ENCODE data around the gene NAV2.
A peak's percentile ranks its signal among the peaks of the same experiment; 100 is the strongest.

NAV2 gene

DNA sequence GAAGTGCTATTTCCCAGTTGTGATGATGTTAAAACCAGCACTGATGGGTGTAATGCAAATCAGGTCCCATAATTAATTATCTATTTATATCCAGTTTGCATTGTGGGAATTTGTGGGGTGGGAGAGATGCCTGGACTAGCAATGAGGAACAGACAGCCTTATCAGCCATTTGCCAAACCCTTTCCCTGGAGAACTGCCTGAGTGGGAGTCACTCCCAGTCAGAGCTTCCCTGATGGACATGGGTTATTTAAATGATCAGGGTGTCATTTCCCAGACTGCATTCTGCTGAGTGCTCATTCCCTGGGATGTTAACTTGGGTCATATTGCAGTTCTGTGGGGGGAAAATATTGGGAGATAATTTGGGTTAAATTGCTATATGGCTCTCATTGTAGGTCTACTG lies 168.5 kb downstream of the NAV2 start:
- H3K4me3 ChIP-seq (replicated peaks; ENCODE audit: low read depth, low read length) = no peak overlapping the region
- TF ChIP-seq, protein P1, sequence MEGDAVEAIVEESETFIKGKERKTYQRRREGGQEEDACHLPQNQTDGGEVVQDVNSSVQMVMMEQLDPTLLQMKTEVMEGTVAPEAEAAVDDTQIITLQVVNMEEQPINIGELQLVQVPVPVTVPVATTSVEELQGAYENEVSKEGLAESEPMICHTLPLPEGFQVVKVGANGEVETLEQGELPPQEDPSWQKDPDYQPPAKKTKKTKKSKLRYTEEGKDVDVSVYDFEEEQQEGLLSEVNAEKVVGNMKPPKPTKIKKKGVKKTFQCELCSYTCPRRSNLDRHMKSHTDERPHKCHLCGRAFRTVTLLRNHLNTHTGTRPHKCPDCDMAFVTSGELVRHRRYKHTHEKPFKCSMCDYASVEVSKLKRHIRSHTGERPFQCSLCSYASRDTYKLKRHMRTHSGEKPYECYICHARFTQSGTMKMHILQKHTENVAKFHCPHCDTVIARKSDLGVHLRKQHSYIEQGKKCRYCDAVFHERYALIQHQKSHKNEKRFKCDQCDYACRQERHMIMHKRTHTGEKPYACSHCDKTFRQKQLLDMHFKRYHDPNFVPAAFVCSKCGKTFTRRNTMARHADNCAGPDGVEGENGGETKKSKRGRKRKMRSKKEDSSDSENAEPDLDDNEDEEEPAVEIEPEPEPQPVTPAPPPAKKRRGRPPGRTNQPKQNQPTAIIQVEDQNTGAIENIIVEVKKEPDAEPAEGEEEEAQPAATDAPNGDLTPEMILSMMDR (IDR thresholded peaks at IDR 0.05; ENCODE audit: low read length, missing control alignments) = no peak
- DNase-seq (ENCODE audit: low read depth) = no peak

DNA sequence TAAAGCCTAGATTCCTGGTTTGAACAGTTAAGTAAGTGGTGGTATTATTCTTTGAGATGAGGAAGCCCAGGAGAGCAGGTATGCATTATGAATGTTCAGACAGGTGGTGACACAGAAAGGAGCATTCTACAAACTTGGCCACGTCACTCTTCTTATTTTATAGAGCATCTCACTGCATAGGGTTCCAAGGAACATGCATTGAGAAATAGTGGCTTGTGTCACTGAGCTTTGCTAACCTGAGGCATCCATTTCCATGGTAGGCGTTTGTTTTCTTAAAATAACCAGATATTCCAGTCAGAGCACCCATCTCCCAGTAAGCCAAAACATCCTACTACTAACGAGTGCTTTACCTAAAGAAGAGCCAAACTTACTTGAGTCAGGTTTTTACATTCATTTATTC lies 169.7 kb downstream of the NAV2 start:
- H3K4me3 ChIP-seq (replicated peaks; ENCODE audit: low read depth, low read length) = no peak overlapping the region
- DNase-seq (ENCODE audit: low read depth) = no peak
- TF ChIP-seq, protein P1 (IDR thresholded peaks at IDR 0.05; ENCODE audit: low read length, missing control alignments) = no peak

DNA sequence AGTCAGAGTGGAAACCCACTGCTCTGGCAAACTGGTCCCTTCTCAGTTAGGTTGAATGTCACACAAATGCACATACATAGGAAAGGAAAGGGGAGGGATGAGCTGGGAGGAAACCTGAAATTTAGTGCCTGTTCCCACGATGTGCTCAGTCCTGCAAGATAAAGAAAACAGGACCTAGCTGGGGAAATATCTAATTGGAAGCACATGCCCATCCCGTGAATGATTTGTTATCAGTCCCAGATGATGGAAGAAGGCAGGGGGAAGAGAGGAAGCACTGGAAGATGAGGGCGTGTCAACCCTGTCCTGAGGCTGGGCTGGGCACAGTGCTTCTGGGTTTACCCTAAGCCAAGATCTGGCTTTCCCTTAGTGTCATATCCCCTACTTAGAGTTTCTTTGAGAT lies 173.9 kb downstream of the NAV2 start:
- TF ChIP-seq, protein P1 (IDR thresholded peaks at IDR 0.05; ENCODE audit: low read length, missing control alignments) = no peak
- H3K4me3 ChIP-seq (replicated peaks; ENCODE audit: low read depth, low read length) = no peak overlapping the region
- DNase-seq (ENCODE audit: low read depth) = no peak

DNA sequence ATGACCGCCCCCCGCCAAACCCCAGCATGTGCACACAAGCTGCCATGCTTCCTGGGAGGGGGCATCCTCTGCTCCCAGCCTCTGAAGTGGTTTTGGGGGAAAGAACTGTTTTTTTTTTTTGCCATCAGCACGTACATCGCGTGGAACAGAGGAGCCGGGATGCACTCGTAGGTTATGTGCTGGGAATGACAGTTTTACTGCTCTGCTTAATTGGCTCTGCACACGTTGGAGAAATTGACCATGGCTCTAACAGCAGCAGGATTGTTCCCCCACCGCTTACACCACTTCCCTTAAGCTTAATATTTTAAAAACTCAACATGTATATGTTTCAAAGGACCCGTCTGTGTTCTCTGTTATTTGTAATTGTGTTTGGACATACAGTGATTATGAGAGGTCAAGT lies 175.2 kb downstream of the NAV2 start:
- no peak overlapping the region for H3K4me3 ChIP-seq (replicated peaks; ENCODE audit: low read depth, low read length)
- no peak for DNase-seq (ENCODE audit: low read depth)
- TF ChIP-seq, protein P1 (IDR thresholded peaks at IDR 0.05; ENCODE audit: low read length, missing control alignments) = no peak

DNA sequence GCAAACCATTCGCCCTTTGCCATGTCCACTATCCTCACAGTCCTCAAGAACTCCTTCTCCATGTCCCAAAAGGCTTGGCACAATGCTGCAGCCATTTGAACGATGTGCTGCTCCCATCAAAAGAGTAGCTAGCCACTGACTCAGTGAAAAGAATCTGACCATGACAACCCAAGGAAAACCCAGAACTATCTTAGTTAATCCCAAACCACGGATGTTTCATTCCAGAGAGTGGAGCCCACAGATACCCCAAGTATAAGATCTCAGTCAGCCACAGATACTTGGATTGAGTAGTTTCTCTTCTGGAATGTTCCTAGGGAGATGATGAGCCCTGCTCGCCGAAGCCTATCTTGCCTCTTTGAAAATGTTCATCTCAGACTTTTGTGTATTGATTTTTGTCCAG lies 176.9 kb downstream of the NAV2 start:
- no peak for DNase-seq (ENCODE audit: low read depth)
- H3K4me3 ChIP-seq (replicated peaks; ENCODE audit: low read depth, low read length) = no peak overlapping the region
- TF ChIP-seq, protein P1 (IDR thresholded peaks at IDR 0.05; ENCODE audit: low read length, missing control alignments) = no peak

DNA sequence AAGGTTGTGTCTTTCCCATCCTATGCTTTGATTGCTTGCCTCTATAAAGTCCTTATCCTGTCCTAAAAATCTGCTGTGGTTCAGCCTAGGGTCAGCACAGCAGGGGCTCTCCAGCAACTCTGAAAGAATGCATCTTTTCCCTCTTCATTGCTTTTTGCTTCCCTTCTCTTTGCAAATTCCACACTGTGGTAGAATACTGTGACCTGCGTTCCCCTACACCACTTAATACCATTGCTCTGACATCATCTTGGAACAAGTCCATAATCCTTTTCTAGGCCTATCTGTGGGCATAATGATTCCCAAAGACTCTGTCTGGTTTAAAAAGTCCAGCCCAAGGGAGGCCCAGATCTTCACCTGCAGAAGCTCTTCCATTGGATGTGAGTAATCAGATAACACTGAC lies 177.7 kb downstream of the NAV2 start:
- TF ChIP-seq, protein P1 (IDR thresholded peaks at IDR 0.05; ENCODE audit: low read length, missing control alignments) = no peak

DNA sequence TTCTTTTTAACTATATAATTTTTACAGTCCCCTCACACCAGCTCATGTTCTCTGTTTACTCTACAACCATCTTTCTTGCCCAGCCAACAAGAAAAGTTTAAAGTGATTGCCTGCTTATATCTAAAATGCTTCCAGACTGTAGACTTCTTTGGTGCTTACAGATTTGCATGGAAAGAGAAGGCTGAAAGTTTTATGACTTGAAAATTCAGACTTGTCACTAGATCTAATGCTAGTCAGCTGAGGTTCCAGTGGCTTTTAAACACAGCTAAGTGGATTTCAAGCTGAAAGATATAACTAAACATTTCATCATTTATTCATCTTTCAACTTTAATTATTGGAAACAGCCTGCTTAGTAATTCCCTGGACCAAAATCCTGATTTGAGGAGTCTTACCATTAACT lies 178.4 kb downstream of the NAV2 start:
- TF ChIP-seq, protein P1 (IDR thresholded peaks at IDR 0.05; ENCODE audit: low read length, missing control alignments) = no peak
- DNase-seq (ENCODE audit: low read depth) = no peak

More for the DNA sequence above, 177.7 kb downstream of the NAV2 start:
- peak; percentile 80 for DNase-seq (ENCODE audit: low read depth)
- H3K4me3 ChIP-seq (replicated peaks; ENCODE audit: low read depth, low read length) = no peak overlapping the region

More for the DNA sequence above, 178.4 kb downstream of the NAV2 start:
- H3K4me3 ChIP-seq (replicated peaks; ENCODE audit: low read depth, low read length) = no peak overlapping the region

Data from fibroblast of pulmonary artery (primary cell).